K562 (cell line): ENCODE measurements around the gene COL1A1.

Experiments
- ARHGAP35 ChIP-seq: fragments of 450-650 bp; IDR thresholded peaks from 2 replicates; pipeline ENCODE4 v1.6.1; 2018; ENCODE audit not compliant: partially characterized antibody
- CTCF ChIP-seq, 3 experiments: IDR thresholded peaks in 2 of 3; conservative IDR thresholded peaks in 1 of 3; 2 replicates each; pipeline ENCODE4 v1.5.1; 2011 to 2012; ENCODE audit warnings: low read length in 3 of 3, mild to moderate bottlenecking in 3 of 3, control low read depth in 2 of 3, improper control_type of control experiment in 1 of 3, inconsistent platforms in 1 of 3, low read depth in 1 of 3, mixed read lengths in 1 of 3, moderate library complexity in 1 of 3; ENCODE audit not compliant: insufficient read depth in 2 of 3
- EWSR1 ChIP-seq: fragments of 450-650 bp; IDR thresholded peaks from 2 replicates; pipeline ENCODE4 v1.6.1; 2018; ENCODE audit warnings: borderline replicate concordance, mild to moderate bottlenecking, low read depth, moderate library complexity; ENCODE audit not compliant: partially characterized antibody
- HMGXB4 ChIP-seq: sonication (generic); formaldehyde crosslinking; IDR thresholded peaks from 2 replicates; pipeline ENCODE4 v1.8.1; 2023; ENCODE audit warnings: mild to moderate bottlenecking, missing genetic modification reagents
- JUND ChIP-seq, 2 experiments: IDR thresholded peaks; 2 replicates in 1 of 2; 3 replicates in 1 of 2; pipeline ENCODE4 v1.6.1; 2011; ENCODE audit warnings: borderline replicate concordance in 2 of 2, low read depth in 2 of 2, low read length in 2 of 2, improper control_type of control experiment in 1 of 2, missing biosample characterization in 1 of 2, missing genetic modification characterization in 1 of 2, missing genetic modification reagents in 1 of 2
- NRF1 ChIP-seq, 2 experiments: fragments of 450-650 bp; IDR thresholded peaks in 1 of 2; conservative IDR thresholded peaks in 1 of 2; 2 replicates each; pipeline ENCODE4 v1.6.1; 2014; ENCODE audit warnings: mild to moderate bottlenecking in 2 of 2
- ZKSCAN3 ChIP-seq: fragments of 250-450 bp; sonication (Bioruptor Pico); IDR thresholded peaks from 2 replicates; pipeline ENCODE4 v1.4.0; 2020
- ZNF217 ChIP-seq: sonication (generic); formaldehyde crosslinking; IDR thresholded peaks from 2 replicates; pipeline ENCODE4 v1.8.0; 2022; ENCODE audit warnings: mild to moderate bottlenecking, missing genetic modification reagents
- ZSCAN29 ChIP-seq: fragments of 450-650 bp; IDR thresholded peaks from 2 replicates; pipeline ENCODE4 v1.6.1; 2017

GRCh38 chr17:50144355-50144754 is 57.1 kb downstream of the COL1A1 start:
- no peak for TF ChIP-seq JUND (IDR thresholded peaks at IDR 0.05; ENCODE audit: borderline replicate concordance, low read depth, low read length)
- no peak for TF ChIP-seq JUND (tag; IDR thresholded peaks at IDR 0.05; ENCODE audit: borderline replicate concordance, low read depth, low read length)
- TF ChIP-seq EWSR1: no peak
- TF ChIP-seq ZNF217 (CRISPR knock-in tag): no peak
- no peak for TF ChIP-seq HMGXB4
- no peak for TF ChIP-seq CTCF (IDR thresholded peaks at IDR 0.05 in 2 of 3, conservative IDR thresholded peaks at IDR 0.05 in 1 of 3; ENCODE audit: insufficient read depth in 2 of 3, low read depth in 1 of 3, low read length in 3 of 3)
- TF ChIP-seq ARHGAP35: no peak
- TF ChIP-seq ZKSCAN3 (CRISPR knock-in tag): no peak
- no peak for TF ChIP-seq ZSCAN29
- TF ChIP-seq NRF1 (conservative IDR thresholded peaks at IDR 0.05 in 1 of 2, IDR thresholded peaks at IDR 0.05 in 1 of 2): no peak
